Loucy (cell line): Measurements from ENCODE around the gene CPEB4.

Source experiments
- H2AFZ ChIP-seq: fragments of 200-600 bp; sonication (generic); 2 replicates; pipeline ENCODE4 v1.6.0; 2016; ENCODE audit warnings: antibody characterized with exemption, mild to moderate bottlenecking, low read length, moderate library complexity
- H3F3A ChIP-seq: fragments of 200-600 bp; 2 replicates; pipeline ENCODE4 v1.6.0; 2016; ENCODE audit warnings: antibody characterized with exemption, low read depth, mild to moderate bottlenecking
- H3K27me3 ChIP-seq: fragments of 200-600 bp; sonication (generic); 2 replicates; pipeline ENCODE4 v1.6.1; 2014; ENCODE audit warnings: low read length, mild to moderate bottlenecking; ENCODE audit not compliant: insufficient read depth, poor library complexity, severe bottlenecking
- H3K36me3 ChIP-seq: fragments of 200-600 bp; sonication (generic); 2 replicates; pipeline ENCODE4 v1.6.1; 2016; ENCODE audit warnings: low read length; ENCODE audit not compliant: insufficient read depth
- H3K4me1 ChIP-seq: fragments of 200-600 bp; sonication (generic); 2 replicates; pipeline ENCODE4 v1.5.1; 2014; ENCODE audit warnings: low read length, mild to moderate bottlenecking; ENCODE audit not compliant: insufficient read depth, poor library complexity, severe bottlenecking
- H3K4me2 ChIP-seq: fragments of 200-600 bp; sonication (generic); 2 replicates; pipeline ENCODE4 v1.6.0; 2014; ENCODE audit warnings: antibody characterized with exemption, low read length, low read depth, mild to moderate bottlenecking; ENCODE audit not compliant: poor library complexity, severe bottlenecking
- H3K4me3 ChIP-seq: fragments of 200-600 bp; sonication (generic); 2 replicates; pipeline ENCODE4 v1.5.1; 2014; ENCODE audit warnings: low read length, mild to moderate bottlenecking, mixed read lengths; ENCODE audit not compliant: poor library complexity, severe bottlenecking
- H3K79me2 ChIP-seq: fragments of 200-600 bp; sonication (generic); 2 replicates; pipeline ENCODE4 v1.6.1; 2014; ENCODE audit warnings: low read length; ENCODE audit not compliant: insufficient read depth
- H3K9ac ChIP-seq: fragments of 200-600 bp; sonication (generic); 2 replicates; pipeline ENCODE4 v1.6.0; 2014; ENCODE audit warnings: mild to moderate bottlenecking, low read depth, low read length, moderate library complexity; ENCODE audit not compliant: poor library complexity, severe bottlenecking
- H3K9me2 ChIP-seq: fragments of 200-600 bp; sonication (generic); replicated peaks from 2 replicates; pipeline ENCODE4 v1.6.1; 2016; ENCODE audit warnings: low read depth, low read length, mixed read lengths
- H3K9me3 ChIP-seq: fragments of 200-600 bp; sonication (generic); 2 replicates; pipeline ENCODE4 v1.6.1; 2014; ENCODE audit warnings: mild to moderate bottlenecking, antibody characterized with exemption, low read length, low read depth; ENCODE audit not compliant: insufficient read depth
- H4K20me1 ChIP-seq: fragments of 200-600 bp; sonication (generic); 2 replicates; pipeline ENCODE4 v1.6.0; 2014; ENCODE audit warnings: antibody characterized with exemption, low read length, mild to moderate bottlenecking; ENCODE audit not compliant: insufficient read depth, poor library complexity, severe bottlenecking
- EZH2phosphoT487 ChIP-seq: fragments of 200-600 bp; IDR thresholded peaks from 2 replicates; pipeline ENCODE4 v1.6.1; 2018; ENCODE audit warnings: antibody characterized with exemption, mild to moderate bottlenecking, moderate library complexity, borderline replicate concordance
- TF ChIP-seq, protein P1 (sequence below): fragments of 200-600 bp; sonication (generic); conservative IDR thresholded peaks from 2 replicates; pipeline ENCODE4 v1.5.1; 2014; ENCODE audit warnings: mild to moderate bottlenecking, antibody characterized with exemption, low read length

CPEB4 gene

DNA sequence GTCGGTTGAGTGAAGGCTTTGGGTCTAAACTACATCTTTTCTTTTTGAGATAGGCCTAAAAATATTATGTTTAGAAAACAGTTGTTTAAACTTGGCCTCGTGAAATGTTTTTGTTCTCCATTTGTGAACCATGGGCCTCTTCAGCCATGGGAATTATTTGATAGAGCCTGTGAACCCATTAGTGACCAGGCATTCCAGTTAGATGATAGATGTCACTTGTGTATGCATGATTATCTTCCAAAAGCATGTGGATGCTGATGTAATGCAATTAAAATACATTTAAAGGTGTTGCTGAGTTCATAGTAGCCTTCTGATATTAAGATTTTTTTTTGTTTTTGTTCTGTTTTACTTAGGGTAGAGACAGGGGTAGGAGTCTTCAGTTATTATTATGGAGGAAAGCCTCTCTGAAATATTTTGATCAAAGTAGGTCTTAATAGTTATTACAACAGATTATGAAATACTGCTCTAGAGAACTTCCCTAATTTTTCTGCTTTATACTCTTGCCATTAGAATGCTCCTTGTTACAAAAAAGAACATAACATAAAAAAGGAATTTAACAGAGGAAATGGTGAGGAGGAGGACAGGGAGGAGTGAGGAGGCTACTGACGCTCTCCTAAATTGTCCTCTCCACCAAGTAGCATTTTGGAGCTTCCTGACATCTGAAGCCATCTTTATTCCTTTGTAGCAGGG lies 32.9 kb downstream of the CPEB4 start:
- Histone ChIP-seq H3K4me2 (no peak overlapping the region), H3K36me3 (no peaks in the 10 kb centered on the region), H2AFZ (no peak overlapping the region), H3K9me2 (no peaks in the 10 kb centered on the region), H3K79me2 (no peaks in the 10 kb centered on the region), H3F3A (no peaks in the 10 kb centered on the region), H3K27me3 (no peaks in the 10 kb centered on the region), H3K4me1 (peaks cover 14% of the 10 kb centered on the region), H4K20me1 (no peaks in the 10 kb centered on the region), H3K4me3 (no peak overlapping the region), H3K9me3 (no peaks in the 10 kb centered on the region), H3K9ac (no peak overlapping the region)
- TF ChIP-seq, protein P1, sequence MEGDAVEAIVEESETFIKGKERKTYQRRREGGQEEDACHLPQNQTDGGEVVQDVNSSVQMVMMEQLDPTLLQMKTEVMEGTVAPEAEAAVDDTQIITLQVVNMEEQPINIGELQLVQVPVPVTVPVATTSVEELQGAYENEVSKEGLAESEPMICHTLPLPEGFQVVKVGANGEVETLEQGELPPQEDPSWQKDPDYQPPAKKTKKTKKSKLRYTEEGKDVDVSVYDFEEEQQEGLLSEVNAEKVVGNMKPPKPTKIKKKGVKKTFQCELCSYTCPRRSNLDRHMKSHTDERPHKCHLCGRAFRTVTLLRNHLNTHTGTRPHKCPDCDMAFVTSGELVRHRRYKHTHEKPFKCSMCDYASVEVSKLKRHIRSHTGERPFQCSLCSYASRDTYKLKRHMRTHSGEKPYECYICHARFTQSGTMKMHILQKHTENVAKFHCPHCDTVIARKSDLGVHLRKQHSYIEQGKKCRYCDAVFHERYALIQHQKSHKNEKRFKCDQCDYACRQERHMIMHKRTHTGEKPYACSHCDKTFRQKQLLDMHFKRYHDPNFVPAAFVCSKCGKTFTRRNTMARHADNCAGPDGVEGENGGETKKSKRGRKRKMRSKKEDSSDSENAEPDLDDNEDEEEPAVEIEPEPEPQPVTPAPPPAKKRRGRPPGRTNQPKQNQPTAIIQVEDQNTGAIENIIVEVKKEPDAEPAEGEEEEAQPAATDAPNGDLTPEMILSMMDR = no peak
- no peak for TF ChIP-seq EZH2phosphoT487

DNA sequence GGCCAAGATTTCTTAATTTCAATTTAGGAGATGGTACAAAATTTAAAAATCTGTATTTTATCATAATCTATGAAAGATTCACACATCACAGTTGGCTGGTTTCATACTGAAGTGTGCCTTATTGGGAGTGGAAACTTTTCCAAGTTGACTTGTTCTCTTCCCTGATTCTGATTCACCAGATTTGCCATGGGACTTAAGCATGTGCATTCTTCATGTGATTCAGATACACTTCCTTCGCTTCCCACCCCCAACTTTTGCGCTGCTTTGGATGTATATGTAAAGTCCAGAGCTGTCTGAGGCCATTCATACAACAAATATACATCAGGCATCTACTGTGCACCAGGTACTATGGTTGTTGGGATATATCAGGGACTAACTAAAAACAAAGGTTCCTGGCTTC lies 34.4 kb downstream of the CPEB4 start:
- Histone ChIP-seq H3K9me2 (no peaks in the 10 kb centered on the region), H3K9me3 (no peaks in the 10 kb centered on the region), H4K20me1 (no peaks in the 10 kb centered on the region), H3F3A (no peaks in the 10 kb centered on the region), H2AFZ (no peak overlapping the region), H3K9ac (no peak overlapping the region), H3K36me3 (no peaks in the 10 kb centered on the region), H3K4me3 (no peak overlapping the region), H3K4me1 (peaks cover 14% of the 10 kb centered on the region), H3K27me3 (no peaks in the 10 kb centered on the region), H3K4me2 (no peak overlapping the region), H3K79me2 (no peaks in the 10 kb centered on the region)
- TF ChIP-seq EZH2phosphoT487 = no peak
- TF ChIP-seq, protein P1 = no peak

DNA sequence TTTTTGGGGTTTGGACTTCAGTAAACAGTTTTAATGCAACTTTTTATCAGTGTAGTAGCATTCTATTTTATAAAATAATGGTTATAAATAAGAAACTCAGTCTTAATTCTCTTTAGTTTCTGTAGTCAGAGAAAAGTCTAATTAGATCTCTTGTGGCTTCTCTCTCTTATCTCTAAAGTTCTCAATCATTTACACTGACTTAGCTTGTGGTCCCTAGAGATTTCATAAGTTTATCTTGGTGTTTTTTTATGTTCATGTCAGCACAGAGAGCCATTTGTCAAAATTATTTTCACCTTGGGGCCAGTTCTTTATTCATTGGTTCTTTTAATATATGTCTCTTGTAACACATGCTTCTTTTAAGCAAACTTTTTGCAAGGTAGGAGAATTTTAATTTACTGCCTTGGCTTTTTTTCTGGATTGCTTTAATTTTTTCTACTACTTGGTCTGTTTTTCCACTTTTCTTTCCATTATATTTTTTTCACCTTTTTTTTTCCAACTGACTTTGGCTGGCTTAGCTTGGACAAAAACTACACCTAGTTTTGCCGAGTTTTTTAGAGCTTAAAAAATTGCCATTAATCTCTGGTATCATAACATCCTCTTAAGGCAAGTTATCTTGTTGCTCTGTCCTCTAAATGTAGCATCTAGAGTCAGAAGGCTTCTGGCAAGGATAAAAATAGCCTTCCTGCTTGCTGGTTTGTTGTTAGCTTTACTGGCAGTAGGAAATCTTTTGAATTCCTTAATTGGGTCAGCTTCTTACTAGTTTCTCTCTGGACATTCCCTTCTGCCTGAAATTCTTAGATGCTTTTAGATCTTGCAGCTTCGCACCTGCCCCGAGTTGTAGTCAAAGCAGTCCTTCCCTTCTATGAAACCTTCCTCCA lies 35.3 kb downstream of the CPEB4 start:
- Histone ChIP-seq H3K36me3 (no peaks in the 10 kb centered on the region), H2AFZ (no peak overlapping the region), H3K9ac (no peak overlapping the region), H4K20me1 (no peaks in the 10 kb centered on the region), H3F3A (no peaks in the 10 kb centered on the region), H3K4me3 (no peak overlapping the region), H3K9me3 (no peaks in the 10 kb centered on the region), H3K79me2 (no peaks in the 10 kb centered on the region), H3K4me2 (no peak overlapping the region), H3K4me1 (peaks cover 14% of the 10 kb centered on the region), H3K9me2 (no peaks in the 10 kb centered on the region), H3K27me3 (no peaks in the 10 kb centered on the region)
- no peak for TF ChIP-seq EZH2phosphoT487
- TF ChIP-seq, protein P1 = no peak
